ENCODE measurements around the gene FYCO1.

DNA sequence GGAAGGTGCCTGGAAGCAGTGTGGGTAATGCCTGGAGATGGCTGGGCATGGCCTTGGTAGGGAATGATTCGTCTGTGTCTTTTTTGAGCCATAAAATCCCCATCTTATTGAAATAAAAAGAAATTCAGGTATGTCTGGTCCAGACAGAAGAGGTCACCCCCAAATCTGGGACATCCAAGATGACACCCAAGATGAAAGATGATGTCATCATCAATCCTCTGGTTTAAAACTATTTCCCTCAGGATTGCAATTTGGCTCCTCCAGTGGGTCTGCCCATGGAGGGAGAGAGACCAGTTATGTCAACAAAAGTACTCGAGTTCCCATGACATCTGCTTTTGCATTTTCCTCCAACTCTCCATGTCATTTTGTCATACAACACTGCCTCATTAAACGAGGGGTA lies 126.0 kb downstream of the FYCO1 start:
- no peak for TF ChIP-seq EZH2phosphoT487 (IDR thresholded peaks at IDR 0.05; ENCODE audit: low read depth)
- TF ChIP-seq CTCF (IDR thresholded peaks at IDR 0.05; ENCODE audit: low read depth, low read length) = no peak
